ENCODE measurements around the gene TMEM135. TPM values are rescaled to one million over a fixed set of nuclear protein-coding genes. Genes with fewer than 3 reads are reported as not detected.

Gene TMEM135
- total RNA-seq, 1 donor from 2014 or later: 38.1 TPM

- H3K27me3 Mint-ChIP-seq (ENCODE audit: unreplicated experiment): no peaks in the 10 kb centered on the region
- H3K4me1 Mint-ChIP-seq (ENCODE audit: low read depth, unreplicated experiment): no peaks in the 10 kb centered on the region
- H3K4me3 Mint-ChIP-seq (ENCODE audit: unreplicated experiment): no peak overlapping the region
- H3K27ac Mint-ChIP-seq (ENCODE audit: unreplicated experiment): no peak overlapping the region
- H3K9me3 Mint-ChIP-seq (ENCODE audit: unreplicated experiment): no peaks in the 10 kb centered on the region
- H3K36me3 Mint-ChIP-seq (ENCODE audit: unreplicated experiment): no peaks in the 10 kb centered on the region
- no peak for DNase-seq
- no peak for TF ChIP-seq CTCF (IDR thresholded peaks at IDR 0.05; ENCODE audit: partially characterized antibody, unreplicated experiment)
Measured at GRCh38 chr11:87286338-87286737, 248.6 kb downstream of the TMEM135 start.

GRCh38 chr11:87290304-87290922 is 252.7 kb downstream of the TMEM135 start:
- peak; percentile 68 for TF ChIP-seq CTCF (IDR thresholded peaks at IDR 0.05; ENCODE audit: partially characterized antibody, unreplicated experiment)
- Mint-ChIP-seq H3K27ac (ENCODE audit: unreplicated experiment) (no peak overlapping the region), H3K4me3 (ENCODE audit: unreplicated experiment) (no peak overlapping the region)

GRCh38 chr11:87292598-87292997 is 254.9 kb downstream of the TMEM135 start:
- Mint-ChIP-seq H3K27ac (ENCODE audit: unreplicated experiment) (no peak overlapping the region), H3K4me3 (ENCODE audit: unreplicated experiment) (no peak overlapping the region), H3K4me1 (ENCODE audit: low read depth, unreplicated experiment) (peaks cover 8% of the 10 kb centered on the region), H3K27me3 (ENCODE audit: unreplicated experiment) (no peaks in the 10 kb centered on the region), H3K9me3 (ENCODE audit: unreplicated experiment) (no peaks in the 10 kb centered on the region), H3K36me3 (ENCODE audit: unreplicated experiment) (no peaks in the 10 kb centered on the region)
- no peak for DNase-seq
- TF ChIP-seq CTCF (IDR thresholded peaks at IDR 0.05; ENCODE audit: partially characterized antibody, unreplicated experiment): no peak

More at GRCh38 chr11:87290304-87290922, 252.7 kb downstream of the TMEM135 start:
- no peak for DNase-seq
- H3K36me3 Mint-ChIP-seq (ENCODE audit: unreplicated experiment): no peaks in the 10 kb centered on the region
- H3K27me3 Mint-ChIP-seq (ENCODE audit: unreplicated experiment): no peaks in the 10 kb centered on the region
- H3K4me1 Mint-ChIP-seq (ENCODE audit: low read depth, unreplicated experiment): peaks cover 6% of the 10 kb centered on the region
- H3K9me3 Mint-ChIP-seq (ENCODE audit: unreplicated experiment): no peaks in the 10 kb centered on the region

DNA sequence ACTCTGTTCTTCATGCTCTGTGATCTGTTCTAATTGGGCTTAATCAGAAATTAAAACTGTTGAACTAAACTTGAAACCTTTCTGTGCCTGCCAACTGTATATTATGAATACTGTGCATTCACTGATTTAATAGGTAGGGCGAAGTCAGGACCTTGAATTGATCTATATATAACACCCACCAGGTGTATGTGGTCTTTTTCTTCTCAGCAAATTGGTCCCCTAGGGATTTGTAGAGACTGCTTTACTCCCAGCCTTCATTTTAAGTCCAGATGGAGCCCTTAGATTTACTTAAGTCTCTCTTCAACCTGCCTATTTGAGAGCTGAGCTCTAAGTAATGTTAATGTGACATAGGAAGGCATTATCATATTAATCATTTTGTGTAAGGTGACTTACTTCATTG is 257.5 kb downstream of the TMEM135 start:
- DNase-seq: no peak

More for the DNA sequence above, 257.5 kb downstream of the TMEM135 start:
- H3K4me1 Mint-ChIP-seq (ENCODE audit: low read depth, unreplicated experiment): peaks cover 14% of the 10 kb centered on the region
- no peaks in the 10 kb centered on the region for H3K27me3 Mint-ChIP-seq (ENCODE audit: unreplicated experiment)
- no peaks in the 10 kb centered on the region for H3K9me3 Mint-ChIP-seq (ENCODE audit: unreplicated experiment)
- H3K36me3 Mint-ChIP-seq (ENCODE audit: unreplicated experiment): no peaks in the 10 kb centered on the region
- no peak for TF ChIP-seq CTCF (IDR thresholded peaks at IDR 0.05; ENCODE audit: partially characterized antibody, unreplicated experiment)
- H3K27ac Mint-ChIP-seq (ENCODE audit: unreplicated experiment): no peak overlapping the region
- H3K4me3 Mint-ChIP-seq (ENCODE audit: unreplicated experiment): no peak overlapping the region
